ENCODE results near the gene STRAP.

- TF ChIP-seq CTCF (IDR thresholded peaks at IDR 0.05; ENCODE audit: insufficient read depth, low read length) (no peak), POLR2AphosphoS5 (IDR thresholded peaks at IDR 0.05; ENCODE audit: low read depth) (no peak)
Observed at GRCh38 chr12:15839041-15839440, 43.1 kb upstream of the STRAP start.
